H1 (cell line): ENCODE data around the gene TCEA2. TPM values are rescaled to one million over a fixed set of nuclear protein-coding genes. Genes with fewer than 3 reads are reported as not detected.
A peak's percentile ranks its signal among the peaks of the same experiment; 100 is the strongest.

Source experiments
- CTCF ChIA-PET: fragments of 300-600 bp; sonication (Branson Sonifier 250); formaldehyde crosslinking; loops from one replicate; lab custom pipeline; 2021; ENCODE audit not compliant: partially characterized antibody; lab: Charles Lee
- POLR2A ChIA-PET: fragments of 300-600 bp; sonication (Branson Sonifier 250); formaldehyde crosslinking; loops from one replicate; lab custom pipeline; 2021; ENCODE audit warnings: inconsistent platforms; ENCODE audit not compliant: partially characterized antibody; lab: Charles Lee
- DNase-seq, 2 experiments: peaks; one replicate each; pipeline versions ENCODE4 v3.0.0 to v3.0.0-alpha.2; 2010 to 2022; ENCODE audit warnings: low spot score in 2 of 2, low read depth in 1 of 2, mixed read lengths in 1 of 2
- FAIRE-seq: peaks from 2 replicates; lab custom pipeline; 2011; peaks lifted over from hg19 to GRCh38; lab: Jason Lieb, UNC
- H2AFZ ChIP-seq: 2 replicates; pipeline ENCODE4 v1.8.1; 2012; ENCODE audit warnings: low read length, inconsistent platforms
- H2AK5ac ChIP-seq: 2 replicates; pipeline ENCODE4 v1.6.1; 2013; ENCODE audit warnings: low read depth, low read length
- H2BK120ac ChIP-seq: replicated peaks from 2 replicates; pipeline ENCODE3; 2013; ENCODE audit warnings: low read depth, low read length, inconsistent platforms
- H2BK12ac ChIP-seq: 2 replicates; pipeline ENCODE4 v1.6.1; 2013; ENCODE audit warnings: low read depth, low read length
- H2BK15ac ChIP-seq: 2 replicates; pipeline ENCODE4 v1.6.1; 2013; ENCODE audit warnings: low read length
- H2BK20ac ChIP-seq: 2 replicates; pipeline ENCODE4 v1.6.1; 2013; ENCODE audit warnings: low read length
- H2BK5ac ChIP-seq: 2 replicates; pipeline ENCODE4 v1.6.1; 2013; ENCODE audit warnings: low read depth, low read length
- H3K14ac ChIP-seq: 2 replicates; pipeline ENCODE4 v1.6.1; 2013; ENCODE audit warnings: inconsistent platforms; ENCODE audit not compliant: insufficient read length
- H3K18ac ChIP-seq: 2 replicates; pipeline ENCODE4 v1.6.1; 2013; ENCODE audit warnings: low read length; ENCODE audit errors: extremely low read depth
- H3K23ac ChIP-seq: 2 replicates; pipeline ENCODE4 v1.6.1; 2013; ENCODE audit warnings: inconsistent platforms; ENCODE audit not compliant: insufficient read length
- H3K23me2 ChIP-seq: 2 replicates; pipeline ENCODE4 v1.6.1; 2013; ENCODE audit warnings: low read depth, low read length
- H3K27ac ChIP-seq: 2 replicates; pipeline ENCODE4 v1.6.1; 2011; ENCODE audit warnings: low read depth, low read length, inconsistent platforms
- H3K27me3 ChIP-seq, 4 experiments: replicated peaks in 1 of 4; 1 replicate in 1 of 4; 2 replicates in 3 of 4; pipeline versions ENCODE4 v1.6.1 to v1.8.1; 2011 to 2013; ENCODE audit warnings: low read length in 3 of 4, mild to moderate bottlenecking in 3 of 4, inconsistent platforms in 2 of 4, mixed read lengths in 2 of 4, moderate library complexity in 1 of 4; ENCODE audit not compliant: control insufficient read depth in 3 of 4, insufficient read depth in 3 of 4; ENCODE audit errors: extremely low read depth in 1 of 4
- H3K36me3 ChIP-seq, 4 experiments: 2 replicates each; pipeline versions ENCODE4 v1.6.1 to v1.8.1; 2011 to 2013; ENCODE audit warnings: mild to moderate bottlenecking in 4 of 4, low read length in 3 of 4, moderate library complexity in 2 of 4, control low read depth in 1 of 4, inconsistent platforms in 1 of 4; ENCODE audit not compliant: insufficient read depth in 4 of 4, control insufficient read depth in 2 of 4
- H3K4ac ChIP-seq: replicated peaks from 2 replicates; pipeline ENCODE3; 2013; ENCODE audit warnings: low read length, low read depth, mixed read lengths, inconsistent platforms; ENCODE audit not compliant: insufficient read length
- H3K4me1 ChIP-seq, 4 experiments: replicated peaks in 1 of 4; 1 replicate in 1 of 4; 2 replicates in 3 of 4; pipeline versions ENCODE4 v1.6.1 to v1.8.1; 2011 to 2013; ENCODE audit warnings: low read length in 3 of 4, inconsistent platforms in 2 of 4, mixed read lengths in 1 of 4; ENCODE audit not compliant: insufficient read depth in 4 of 4, control insufficient read depth in 3 of 4
- H3K4me2 ChIP-seq, 2 experiments: 2 replicates each; pipeline versions ENCODE4 v1.6.1 to v1.8.1; 2011 to 2013; ENCODE audit warnings: low read depth in 2 of 2, low read length in 2 of 2, control low read depth in 1 of 2, inconsistent platforms in 1 of 2, mild to moderate bottlenecking in 1 of 2; ENCODE audit not compliant: insufficient read depth in 1 of 2
- H3K4me3 ChIP-seq, 4 experiments: fragments of 200-600, 300-600 bp in 1 of 4; sonication (generic), shearing (Covaris generic), sonication (Bioruptor Twin) in 1 of 4; 2 replicates each; pipeline versions ENCODE4 v1.5.1 to v1.8.1; 2011 to 2016; ENCODE audit warnings: low read length in 4 of 4, low read depth in 3 of 4, control low read depth in 2 of 4, inconsistent platforms in 2 of 4, mild to moderate bottlenecking in 2 of 4, mixed read lengths in 1 of 4, moderate library complexity in 1 of 4; ENCODE audit not compliant: insufficient read depth in 2 of 4; ENCODE audit errors: extremely low read depth in 1 of 4
- H3K56ac ChIP-seq: replicated peaks from 2 replicates; pipeline ENCODE3; 2013; ENCODE audit warnings: low read depth, mild to moderate bottlenecking, mixed read lengths, low read length, inconsistent platforms; ENCODE audit not compliant: insufficient read length
- H3K79me1 ChIP-seq: 2 replicates; pipeline ENCODE4 v1.6.1; 2013; ENCODE audit warnings: low read depth, low read length, control low read depth
- H3K79me2 ChIP-seq, 2 experiments: 2 replicates each; pipeline versions ENCODE4 v1.6.1 to v1.8.1; 2012 to 2013; ENCODE audit warnings: low read length in 2 of 2, mild to moderate bottlenecking in 2 of 2, inconsistent platforms in 1 of 2; ENCODE audit not compliant: insufficient read depth in 2 of 2, control insufficient read depth in 1 of 2
- H3K9ac ChIP-seq, 4 experiments: replicated peaks in 1 of 4; 1 replicate in 1 of 4; 2 replicates in 3 of 4; pipeline versions ENCODE4 v1.6.1 to v1.8.1; 2011 to 2013; ENCODE audit warnings: low read depth in 3 of 4, low read length in 3 of 4, control low read depth in 2 of 4, mild to moderate bottlenecking in 2 of 4, moderate library complexity in 2 of 4, inconsistent platforms in 1 of 4; ENCODE audit errors: extremely low read depth in 1 of 4
- H3K9me3 ChIP-seq, 2 experiments: 2 replicates each; pipeline versions ENCODE4 v1.6.1 to v1.8.1; 2012 to 2013; ENCODE audit warnings: mild to moderate bottlenecking in 2 of 2, moderate library complexity in 2 of 2, control low read depth in 1 of 2, inconsistent platforms in 1 of 2, low read depth in 1 of 2, low read length in 1 of 2, mixed read lengths in 1 of 2; ENCODE audit not compliant: insufficient read depth in 2 of 2
- H4K20me1 ChIP-seq, 2 experiments: replicated peaks in 1 of 2; 2 replicates each; pipeline versions ENCODE3 to v1.8.1; 2011 to 2013; ENCODE audit warnings: inconsistent platforms in 2 of 2, low read length in 2 of 2, mild to moderate bottlenecking in 1 of 2; ENCODE audit not compliant: insufficient read depth in 2 of 2, control insufficient read depth in 1 of 2
- H4K5ac ChIP-seq: 2 replicates; pipeline ENCODE4 v1.6.1; 2013; ENCODE audit warnings: low read length, low read depth, mixed read lengths, inconsistent platforms; ENCODE audit not compliant: insufficient read length
- H4K8ac ChIP-seq: 2 replicates; pipeline ENCODE4 v1.8.0; 2013; ENCODE audit warnings: mild to moderate bottlenecking, moderate library complexity, low read length, inconsistent platforms; ENCODE audit not compliant: insufficient read depth; ENCODE audit errors: extremely low read depth
- H4K91ac ChIP-seq: replicated peaks from 2 replicates; pipeline ENCODE3; 2013; ENCODE audit warnings: low read length, mixed read lengths, inconsistent platforms; ENCODE audit not compliant: insufficient read length
- E2F6 ChIP-seq: IDR thresholded peaks from 2 replicates; pipeline ENCODE4 v1.6.1; 2012; ENCODE audit warnings: inconsistent platforms
- EGR1 ChIP-seq: IDR thresholded peaks from 2 replicates; pipeline ENCODE4 v1.6.1; 2011; ENCODE audit warnings: low read depth, low read length, borderline replicate concordance
- SUZ12 ChIP-seq: fragments of 200-600 bp; sonication (generic); IDR thresholded peaks from 2 replicates; pipeline ENCODE4 v1.6.1; 2012; ENCODE audit warnings: mild to moderate bottlenecking, inconsistent platforms, low read length, moderate library complexity, mixed read lengths
- WGBS, 2 experiments: shearing (Covaris generic) in 1 of 2; methylation state at CpG; one replicate each; pipeline versions ENCODE4 v1.1.6 to v1.1.7; 2013 to 2015; ENCODE audit warnings: low lambda C conversion rate in 2 of 2, mixed read lengths in 2 of 2, inconsistent platforms in 1 of 2, low coverage in 1 of 2, missing lambda C conversion rate in 1 of 2; ENCODE audit not compliant: insufficient replicate concordance in 2 of 2, insufficient coverage in 1 of 2, insufficient read length in 1 of 2; ENCODE audit errors: extremely low coverage in 1 of 2, missing lambda C conversion rate in 1 of 2; 5-methylcytosine and 5-hydroxymethylcytosine counted together
- polyA plus RNA-seq, 7 experiments: library from polyadenylated mRNA; depleted of rRNA in 3 of 7; stranded (reverse) in 5 of 7; unstranded in 2 of 7; fragments of >200 nt in 5 of 7; fragments of 200-250 nt in 2 of 7; gene quantifications; 1 replicate in 5 of 7; 2 replicates in 1 of 7; 4 replicates in 1 of 7; pipeline versions ENCODE4 v1.2.1 to v1.2.3, GENCODE V29; 2011 to 2013; ENCODE audit warnings: missing spikeins in 2 of 7, mixed read lengths in 2 of 7
- total RNA-seq: library from RNA; stranded (reverse); fragmentation: NEBNext Ultra II Directional; extraction: Animal tissue kit (Norgen Biotek cat#: 25700); gene quantifications from 2 replicates; pipeline ENCODE4 v1.2.1, GENCODE V29; 2021

The TCEA2 gene
- total and polyA plus RNA-seq, 2 of the 8 experiments (the other 6 are each of a cell fraction or from before 2014, with no cell fraction given): 41.4 to 42.3 TPM

DNA sequence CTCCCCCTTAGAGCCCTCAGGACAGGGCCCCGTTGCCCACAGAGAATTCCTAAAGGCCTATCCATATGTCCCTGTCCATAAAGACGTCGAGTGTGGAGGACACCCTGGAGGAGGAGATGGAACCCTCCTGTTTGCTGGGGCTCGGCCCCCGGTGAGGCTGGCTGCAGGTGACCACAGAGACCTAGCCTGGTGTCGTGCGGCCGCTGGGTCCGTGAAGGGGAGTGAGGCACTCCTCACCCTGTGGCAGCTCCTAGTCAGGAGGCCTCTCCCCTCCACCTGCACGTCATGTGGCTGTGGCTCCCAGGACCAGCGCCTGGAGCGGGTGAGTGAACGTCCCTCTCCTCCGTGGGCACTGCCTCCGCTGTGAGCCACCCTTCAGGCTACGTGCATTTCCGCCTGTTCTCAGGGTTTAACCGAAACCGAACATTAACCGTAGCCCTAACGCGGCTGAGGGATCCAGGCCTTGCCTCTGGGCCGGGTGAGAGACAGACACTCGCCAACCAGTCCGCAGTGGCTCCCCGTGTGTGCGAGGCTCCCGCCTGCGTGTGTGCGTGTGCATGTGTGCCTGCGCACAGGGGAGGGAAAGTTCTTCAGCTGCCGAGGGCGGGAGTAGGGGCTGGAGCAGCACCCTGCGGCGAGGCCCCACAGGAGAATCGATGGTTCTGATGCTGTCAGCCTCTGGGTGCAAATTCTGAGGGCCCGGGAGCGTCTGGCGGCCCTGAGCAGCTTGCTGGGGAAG, 5.9 kb upstream of the TCEA2 start:
- Histone ChIP-seq H2AFZ (peak overlapping the region; percentile 46; the same call in 1 of the 2 replicates), H3K4me1 (peaks cover 0 to 18% (median 13%) of the 10 kb centered on the region in 4 experiments; a peak in 6 of 7 replicates), H4K8ac (peak overlapping the region; percentile 82; the same call in 1 of the 2 replicates), H4K91ac (peak overlapping the region; percentile 72), H3K27ac (no peak overlapping the region), H2BK20ac (peak overlapping the region; percentile 74), H4K20me1 (no peaks in the 10 kb centered on the region), H2BK15ac (peak overlapping the region; percentile 98), H3K27me3 (peaks cover 0 to 7% (median 3%) of the 10 kb centered on the region in 4 experiments; a peak in 2 of 7 replicates), H3K4me2 (peak overlapping the region in 1 of 2 experiments; percentile 57; a peak in 1 of 4 replicates), H3K36me3 (no peaks in the 10 kb centered on the region), H3K23me2 (no peaks in the 10 kb centered on the region), H3K56ac (no peak overlapping the region), H4K5ac (no peak overlapping the region), H2BK5ac (peak overlapping the region; percentile 10; the same call in 1 of the 2 replicates), H3K79me1 (no peaks in the 10 kb centered on the region), H3K79me2 (no peaks in the 10 kb centered on the region), H3K9me3 (no peaks in the 10 kb centered on the region), H2BK12ac (peak overlapping the region; percentile 51; the same call in 1 of the 2 replicates), H3K4me3 (peak overlapping the region in 1 of 4 experiments; percentile 7; a peak in 1 of 8 replicates), H3K23ac (no peak overlapping the region), H3K14ac (no peak overlapping the region), H3K18ac (peak overlapping the region; percentile 62; the same call in 1 of the 2 replicates), H3K4ac (no peak overlapping the region), H3K9ac (no peak overlapping the region), H2BK120ac (no peak overlapping the region), H2AK5ac (no peak overlapping the region)
- DNase-seq (no peak), FAIRE-seq (no peak)
- WGBS, 2 experiments: 78% methylated on average over 39 of the region's 39 CpGs; no CpG with 5 or more reads in 1 of the 2 experiments
- ChIA-PET CTCF (interaction anchor here (0.6 to 15.0 kb wide), 19 partner anchors 10 to 518 kb away, joined by 3 to 139 read pairs (median 4); partner anchors contain the start of genes C20orf204, LKAAEAR1, OPRL1 and RGS19), POLR2A (interaction anchor here (1.7 to 1.8 kb wide), 2 partner anchors 13 to 17 kb away, joined by 8 to 9 read pairs; no protein-coding TSS in a partner anchor)
- TF ChIP-seq E2F6 (peak; percentile 40; the same call in 1 of the 2 replicates), EGR1 (no peak), SUZ12 (0 out of 2 replicates have a peak, but pooled peaks have one; percentile 32)
